Activated naive CD8-positive, alpha-beta T cell treated with anti-CD3 and anti-CD28 coated beads for 36 hours (primary cell): ENCODE data around the gene SKIC8. TPM values are rescaled to one million over a fixed set of nuclear protein-coding genes. Genes with fewer than 3 reads are reported as not detected.
"Not testable (repeated sequence)": the region's sequence is repeated elsewhere in the genome, so short reads cannot be mapped to it uniquely, and the experiment has no call there.

Experiments
- DNase-seq: peaks from one replicate; pipeline ENCODE4 v3.0.0; 2021
- H3K27ac Mint-ChIP-seq: one replicate; pipeline ENCODE4 v1.8.0; 2022; ENCODE audit warnings: mild to moderate bottlenecking, moderate library complexity, mixed read lengths
- H3K27me3 Mint-ChIP-seq: one replicate; pipeline ENCODE4 v1.8.0; 2022; ENCODE audit warnings: mild to moderate bottlenecking, mixed read lengths
- H3K36me3 Mint-ChIP-seq: one replicate; pipeline ENCODE4 v1.8.0; 2021; ENCODE audit warnings: mild to moderate bottlenecking, mixed read lengths
- H3K4me1 Mint-ChIP-seq: one replicate; pipeline ENCODE4 v1.8.0; 2021; ENCODE audit warnings: mixed read lengths
- H3K4me3 Mint-ChIP-seq: one replicate; pipeline ENCODE4 v1.8.0; 2022; ENCODE audit warnings: mild to moderate bottlenecking, moderate library complexity, mixed read lengths
- H3K9me3 Mint-ChIP-seq: one replicate; pipeline ENCODE4 v1.8.0; 2022; ENCODE audit warnings: mixed read lengths
- total RNA-seq, 2 experiments: library from RNA; stranded (reverse); gene quantifications; one replicate each; pipeline ENCODE4 v1.2.3, GENCODE V29; 2021

SKIC8 gene
- total RNA-seq, 2 experiments from 2014 or later, result 71.9 to 73.8 TPM

DNA sequence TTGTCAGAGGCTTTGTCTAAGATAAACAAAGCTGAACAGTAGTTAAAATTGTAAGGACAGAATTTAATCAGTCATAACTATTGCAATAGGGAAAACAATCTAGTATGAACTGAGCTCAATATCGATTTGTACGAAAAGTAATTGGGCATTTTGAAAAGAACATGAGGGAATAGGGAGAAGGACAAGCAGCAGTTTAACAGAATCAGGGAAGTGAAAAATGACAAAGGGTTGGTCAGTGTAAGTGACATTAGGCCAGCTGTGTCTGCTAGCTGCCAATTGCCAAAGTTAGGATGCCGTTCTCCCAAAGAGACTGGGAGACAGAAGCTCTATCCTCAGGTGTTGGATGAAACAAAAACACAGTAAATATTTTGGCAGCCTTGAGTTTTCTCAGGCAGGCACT is 38.3 kb downstream of the SKIC8 start:
- H3K36me3 Mint-ChIP-seq, result peaks cover 8% of the 10 kb centered on the region
- no peak overlapping the region for H3K4me3 Mint-ChIP-seq
- no peak overlapping the region for H3K27ac Mint-ChIP-seq
- H3K9me3 Mint-ChIP-seq, result no peaks in the 10 kb centered on the region
- no peaks in the 10 kb centered on the region for H3K27me3 Mint-ChIP-seq
- no peak for DNase-seq
- H3K4me1 Mint-ChIP-seq, result peaks cover 11% of the 10 kb centered on the region

GRCh38 chr15:78260489-78260888 is 38.9 kb downstream of the SKIC8 start:
- peaks cover 5% of the 10 kb centered on the region for H3K4me1 Mint-ChIP-seq
- no peak overlapping the region for H3K4me3 Mint-ChIP-seq
- H3K27me3 Mint-ChIP-seq, result no peaks in the 10 kb centered on the region
- DNase-seq, result no peak
- peaks cover 3% of the 10 kb centered on the region for H3K36me3 Mint-ChIP-seq
- H3K9me3 Mint-ChIP-seq, result no peaks in the 10 kb centered on the region
- H3K27ac Mint-ChIP-seq, result no peak overlapping the region

GRCh38 chr15:78259232-78259631 is 40.2 kb downstream of the SKIC8 start:
- Mint-ChIP-seq H3K4me3 (no peak overlapping the region), H3K36me3 (no peaks in the 10 kb centered on the region), H3K9me3 (no peaks in the 10 kb centered on the region), H3K4me1 (no peaks in the 10 kb centered on the region), H3K27ac (no peak overlapping the region), H3K27me3 (no peaks in the 10 kb centered on the region)
- no peak for DNase-seq

DNA sequence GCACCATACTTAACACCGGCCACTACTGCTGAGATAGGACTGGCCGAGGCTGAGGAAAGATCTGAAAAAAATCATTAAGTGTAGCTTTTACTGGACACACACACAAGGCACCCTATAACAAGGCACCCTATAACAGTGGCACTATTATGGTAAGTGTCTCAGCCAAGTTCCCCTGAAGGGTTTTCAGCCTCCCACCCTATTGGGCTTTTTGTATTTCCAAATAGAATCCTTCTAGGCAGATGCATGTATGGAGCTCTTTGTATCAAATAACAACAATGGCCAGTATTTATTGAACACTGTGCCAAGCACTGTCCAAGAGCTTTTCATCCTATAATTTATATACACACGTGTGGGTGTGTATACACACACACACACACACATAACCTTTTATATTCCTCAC is 41.7 kb downstream of the SKIC8 start:
- H3K9me3 Mint-ChIP-seq, result no peaks in the 10 kb centered on the region
- no peaks in the 10 kb centered on the region for H3K27me3 Mint-ChIP-seq
- no peaks in the 10 kb centered on the region for H3K4me1 Mint-ChIP-seq
- H3K36me3 Mint-ChIP-seq, result no peaks in the 10 kb centered on the region
- no peak for DNase-seq
- H3K4me3 Mint-ChIP-seq, result no peak overlapping the region
- H3K27ac Mint-ChIP-seq, result no peak overlapping the region

GRCh38 chr15:78256044-78256437 is 43.4 kb downstream of the SKIC8 start:
- Mint-ChIP-seq H3K36me3 (no peaks in the 10 kb centered on the region), H3K4me3 (no peak overlapping the region), H3K4me1 (no peaks in the 10 kb centered on the region)

DNA sequence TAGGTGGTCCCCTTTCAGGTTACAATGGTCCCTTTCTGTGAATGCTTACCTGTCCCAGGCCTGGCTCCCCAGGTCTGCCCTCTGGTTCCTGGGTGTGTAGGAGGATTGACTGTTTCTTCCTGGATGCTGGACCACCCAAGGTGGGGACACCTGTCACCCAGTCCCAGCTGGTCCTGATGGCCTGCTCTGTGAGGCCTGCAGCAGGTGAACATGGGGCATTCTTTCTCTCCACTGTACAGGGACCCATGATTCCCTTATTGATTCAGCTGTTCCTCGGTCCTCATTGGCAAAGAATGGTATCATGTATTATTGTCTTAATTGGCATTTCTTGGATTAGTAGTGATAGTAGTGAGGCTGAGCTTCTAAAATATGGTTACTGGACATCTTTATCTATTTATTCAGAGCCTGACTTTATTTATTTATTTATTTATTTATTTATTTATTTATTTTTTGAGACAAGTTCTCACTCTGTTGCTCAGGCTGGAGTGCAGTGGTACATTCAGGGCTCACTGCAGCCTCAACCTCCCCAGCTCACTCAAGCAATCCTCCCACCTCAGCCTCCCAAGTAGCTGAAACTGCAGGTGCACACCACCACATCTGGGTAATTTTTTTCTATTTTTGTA is 43.9 kb downstream of the SKIC8 start:
- Mint-ChIP-seq H3K9me3 (no peaks in the 10 kb centered on the region), H3K27ac (no peak overlapping the region), H3K4me3 (no peak overlapping the region), H3K27me3 (no peaks in the 10 kb centered on the region), H3K36me3 (no peaks in the 10 kb centered on the region), H3K4me1 (no peaks in the 10 kb centered on the region)
- DNase-seq, result no peak

More at GRCh38 chr15:78256044-78256437, 43.4 kb downstream of the SKIC8 start:
- H3K27ac Mint-ChIP-seq, result no peak overlapping the region
- no peak for DNase-seq
- no peaks in the 10 kb centered on the region for H3K9me3 Mint-ChIP-seq
- H3K27me3 Mint-ChIP-seq, result no peaks in the 10 kb centered on the region

DNA sequence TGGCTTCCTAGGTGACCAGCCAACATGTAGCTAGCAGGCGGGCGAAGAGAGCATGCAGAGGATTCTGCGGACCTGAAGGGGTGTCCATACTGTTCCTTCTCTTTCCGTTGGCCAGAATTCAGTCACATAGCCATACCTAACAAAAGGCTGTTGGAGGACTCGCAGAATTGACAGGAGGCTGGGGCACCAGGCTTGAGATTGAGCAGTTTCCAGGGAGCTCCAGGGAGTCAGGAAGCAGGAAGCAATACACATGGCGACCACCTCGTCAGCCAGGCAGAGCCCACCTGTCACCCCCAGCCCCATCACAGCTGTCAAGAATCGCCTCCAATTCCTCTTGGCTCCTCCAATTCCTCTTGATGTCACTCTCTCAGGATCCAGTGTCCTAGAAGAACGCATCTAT is 48.3 kb downstream of the SKIC8 start:
- Mint-ChIP-seq H3K27ac (no peak overlapping the region), H3K27me3 (no peaks in the 10 kb centered on the region), H3K36me3 (no peaks in the 10 kb centered on the region), H3K9me3 (no peaks in the 10 kb centered on the region), H3K4me3 (no peak overlapping the region), H3K4me1 (no peaks in the 10 kb centered on the region)
- no peak for DNase-seq

DNA sequence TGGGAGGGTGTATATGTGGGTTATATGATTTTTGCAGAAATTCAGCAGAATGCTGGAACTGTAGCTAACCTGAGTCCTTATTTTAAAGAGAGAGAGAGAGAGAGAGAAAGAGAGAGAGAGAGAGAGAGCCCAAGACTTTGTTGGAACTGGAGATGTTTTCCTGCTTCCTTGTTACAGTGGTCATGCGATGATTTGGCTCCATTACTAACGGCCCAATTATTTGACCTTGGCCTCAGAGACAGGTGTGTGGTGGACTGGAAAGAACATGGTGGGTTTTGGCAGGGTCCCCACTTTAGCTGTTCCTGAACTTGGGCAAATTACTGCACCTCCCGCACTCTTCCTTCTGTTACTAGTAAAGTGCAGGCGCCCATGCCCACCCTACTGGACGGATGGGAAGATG is 50.3 kb downstream of the SKIC8 start:
- Mint-ChIP-seq H3K4me3 (no peak overlapping the region), H3K27me3 (no peaks in the 10 kb centered on the region), H3K9me3 (no peaks in the 10 kb centered on the region), H3K4me1 (no peaks in the 10 kb centered on the region), H3K27ac (no peak overlapping the region), H3K36me3 (no peaks in the 10 kb centered on the region)
- no peak for DNase-seq

DNA sequence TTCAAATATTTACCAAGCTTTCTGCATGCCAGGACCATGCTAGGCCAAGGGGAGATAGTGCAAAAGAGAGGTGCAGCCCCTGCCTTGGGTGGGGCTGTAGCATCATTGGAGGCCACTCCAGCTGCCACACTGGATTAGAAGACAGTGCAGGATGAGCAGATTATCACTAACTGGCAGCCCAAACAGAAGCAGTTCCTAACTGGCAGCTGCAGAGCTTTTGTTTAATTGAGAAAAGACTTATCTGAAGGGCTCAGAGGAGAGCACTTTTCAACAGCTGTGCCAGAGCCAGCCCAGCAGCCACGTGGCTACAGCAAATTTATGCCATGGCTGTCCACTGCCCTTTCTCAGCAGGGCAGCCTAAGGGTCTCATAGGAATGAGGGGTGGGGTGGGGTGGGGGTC is 51.5 kb downstream of the SKIC8 start:
- Mint-ChIP-seq H3K9me3 (no peaks in the 10 kb centered on the region), H3K4me3 (no peak overlapping the region), H3K27me3 (no peaks in the 10 kb centered on the region), H3K27ac (no peak overlapping the region), H3K36me3 (no peaks in the 10 kb centered on the region), H3K4me1 (no peaks in the 10 kb centered on the region)
- DNase-seq, result no peak

DNA sequence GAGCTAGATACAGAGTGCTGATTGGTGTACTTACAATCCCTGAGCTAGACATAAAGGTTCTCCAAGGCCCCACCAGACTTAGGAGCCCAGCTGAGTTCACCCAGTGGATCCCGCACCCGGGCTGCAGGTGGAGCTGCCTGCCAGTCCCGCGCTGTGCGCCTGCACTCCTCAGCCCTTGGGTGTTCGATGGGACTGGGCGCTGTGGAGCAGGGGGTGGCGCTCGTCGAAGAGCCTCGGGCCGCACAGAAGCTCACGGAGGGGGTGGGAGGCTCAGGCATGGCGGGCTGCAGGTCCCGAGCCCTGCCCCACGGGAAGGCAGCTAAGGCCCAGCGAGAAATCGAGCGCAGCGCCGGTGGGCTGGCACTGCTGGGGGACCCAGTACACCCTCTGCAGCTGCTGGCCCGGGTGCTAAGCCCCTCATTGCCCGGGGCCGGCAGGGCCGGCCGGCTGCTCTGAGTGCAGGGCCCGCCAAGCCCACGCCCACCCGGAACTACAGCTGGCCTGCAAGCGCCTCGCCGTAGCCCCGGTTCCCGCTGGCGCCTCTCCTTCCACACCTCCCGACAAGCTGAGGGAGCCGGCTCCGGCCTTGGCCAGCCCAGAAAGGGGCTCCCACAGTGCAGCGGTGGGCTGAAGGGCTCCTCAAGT is 53.3 kb downstream of the SKIC8 start:
- H3K9me3 Mint-ChIP-seq, H3K4me1 Mint-ChIP-seq, H3K4me3 Mint-ChIP-seq, H3K27me3 Mint-ChIP-seq, H3K27ac Mint-ChIP-seq, H3K36me3 Mint-ChIP-seq, DNase-seq: not testable (repeated sequence)

- H3K4me1 Mint-ChIP-seq, DNase-seq, H3K27me3 Mint-ChIP-seq, H3K9me3 Mint-ChIP-seq, H3K4me3 Mint-ChIP-seq, H3K36me3 Mint-ChIP-seq, H3K27ac Mint-ChIP-seq: not testable (repeated sequence)
Observed at GRCh38 chr15:78245392-78245791, 54.0 kb downstream of the SKIC8 start.

DNA sequence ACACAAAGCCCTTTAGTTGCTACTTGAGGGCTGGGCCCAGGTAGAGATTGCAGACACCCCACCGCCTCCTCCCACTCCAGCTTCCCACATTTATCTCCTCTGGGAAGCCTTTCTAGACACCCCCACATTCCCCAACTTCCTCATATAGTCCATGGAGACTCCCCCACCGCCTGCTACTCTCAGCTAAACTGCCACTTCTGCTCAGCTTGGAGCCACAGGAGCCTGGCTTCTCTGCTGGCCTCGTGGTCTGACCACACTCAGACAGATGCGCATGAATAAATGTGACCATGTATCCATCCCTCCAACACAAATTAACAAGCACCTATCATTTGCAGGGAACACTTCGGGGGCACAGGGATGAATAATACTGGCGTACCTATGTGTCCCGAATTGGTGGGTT is 54.5 kb downstream of the SKIC8 start:
- no peaks in the 10 kb centered on the region for H3K27me3 Mint-ChIP-seq
- no peaks in the 10 kb centered on the region for H3K9me3 Mint-ChIP-seq
- no peak overlapping the region for H3K27ac Mint-ChIP-seq
- H3K4me1 Mint-ChIP-seq, result peaks cover 2% of the 10 kb centered on the region
- no peak overlapping the region for H3K4me3 Mint-ChIP-seq
- H3K36me3 Mint-ChIP-seq, result no peaks in the 10 kb centered on the region
- no peak for DNase-seq

DNA sequence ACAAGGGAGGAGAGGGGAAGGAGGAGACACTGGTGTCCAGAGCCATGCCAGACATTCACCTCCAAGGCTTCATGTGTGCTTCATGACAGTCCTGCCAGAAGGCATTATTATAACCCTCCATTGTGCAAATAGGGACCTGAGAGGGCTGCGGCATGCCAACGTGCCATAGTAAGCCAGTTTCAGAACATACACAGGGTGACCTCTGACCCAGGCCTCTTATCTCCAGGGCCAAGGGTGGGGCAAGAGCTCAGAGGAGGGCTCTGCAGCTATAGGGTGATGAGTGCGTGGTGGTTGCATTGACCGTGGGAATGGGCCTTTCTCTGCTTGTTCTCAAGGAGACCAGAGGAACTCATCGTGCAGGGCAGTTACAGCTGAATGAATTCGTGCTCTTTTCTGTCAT is 55.3 kb downstream of the SKIC8 start:
- no peak overlapping the region for H3K27ac Mint-ChIP-seq
- no peak overlapping the region for H3K4me3 Mint-ChIP-seq
- no peaks in the 10 kb centered on the region for H3K36me3 Mint-ChIP-seq
- H3K4me1 Mint-ChIP-seq, result peaks cover 2% of the 10 kb centered on the region
- no peak for DNase-seq
- no peaks in the 10 kb centered on the region for H3K9me3 Mint-ChIP-seq
- H3K27me3 Mint-ChIP-seq, result no peaks in the 10 kb centered on the region

GRCh38 chr15:78243491-78243941 is 55.9 kb downstream of the SKIC8 start:
- Mint-ChIP-seq H3K4me1 (peaks cover 2% of the 10 kb centered on the region), H3K36me3 (no peaks in the 10 kb centered on the region), H3K4me3 (no peak overlapping the region), H3K27me3 (no peaks in the 10 kb centered on the region), H3K9me3 (no peaks in the 10 kb centered on the region), H3K27ac (no peak overlapping the region)
- no peak for DNase-seq

DNA sequence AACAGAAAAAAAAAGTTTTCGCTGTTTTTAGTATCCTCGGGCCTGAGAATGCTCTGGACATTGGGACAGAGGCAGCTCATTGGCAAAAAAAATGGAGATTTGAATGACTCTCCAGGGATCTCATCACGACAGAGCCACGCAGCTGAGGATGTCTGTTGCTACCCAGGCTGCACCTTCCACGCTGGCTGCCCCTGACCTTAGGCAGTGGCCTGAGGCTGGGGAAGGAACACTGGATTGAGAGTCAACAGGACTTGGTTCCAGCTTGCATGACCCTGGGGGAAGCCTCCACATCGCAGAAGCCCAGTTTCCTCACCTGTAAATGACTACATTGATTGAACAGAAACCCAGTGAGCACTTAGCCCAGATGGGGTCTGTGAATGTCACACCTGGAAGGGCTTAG is 56.4 kb downstream of the SKIC8 start:
- Mint-ChIP-seq H3K27me3 (no peaks in the 10 kb centered on the region), H3K9me3 (no peaks in the 10 kb centered on the region), H3K4me1 (peaks cover 2% of the 10 kb centered on the region), H3K27ac (no peak overlapping the region), H3K36me3 (no peaks in the 10 kb centered on the region), H3K4me3 (no peak overlapping the region)
- DNase-seq, result no peak

DNA sequence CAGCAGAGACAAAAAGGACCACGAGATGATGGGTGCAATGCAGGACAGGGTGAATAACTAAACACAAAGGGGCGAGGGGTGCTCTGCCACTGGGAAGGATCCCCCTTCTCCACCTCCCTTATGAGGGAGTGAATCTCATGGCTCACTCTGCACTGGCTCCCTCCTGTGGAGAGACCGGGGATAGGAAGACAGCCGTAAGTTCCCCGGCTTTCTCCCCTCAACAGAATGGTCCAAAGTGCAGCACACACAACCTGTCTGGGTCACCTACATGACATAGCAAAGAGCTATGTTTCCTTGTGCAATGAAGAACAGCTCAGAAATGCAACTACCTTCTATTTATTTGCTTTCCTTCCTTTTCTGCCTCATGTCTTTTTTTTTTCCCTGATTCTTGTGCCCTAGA is 57.3 kb downstream of the SKIC8 start:
- Mint-ChIP-seq H3K4me1 (peaks cover 2% of the 10 kb centered on the region), H3K27ac (no peak overlapping the region), H3K27me3 (no peaks in the 10 kb centered on the region), H3K4me3 (no peak overlapping the region), H3K36me3 (no peaks in the 10 kb centered on the region), H3K9me3 (no peaks in the 10 kb centered on the region)
- no peak for DNase-seq
